WTC11 (cell line): Measurements from ENCODE around the gene LYL1. TPM values are rescaled to one million over a fixed set of nuclear protein-coding genes. Genes with fewer than 3 reads are reported as not detected.

Source experiments
- ATAC-seq: fragments of 200-7000 bp; cut with Tn5 transposase; 2 replicates; pipeline ENCODE4 v1.10.0; 2021; ENCODE audit warnings: mild to moderate bottlenecking, moderate library complexity
- CTCF ChIA-PET: fragments of 300-600 bp; sonication (Branson Sonifier 250); formaldehyde crosslinking; loops from one replicate; lab custom pipeline; 2021; ENCODE audit warnings: antibody characterized with exemption; lab: Charles Lee
- POLR2A ChIA-PET: fragments of 350-600 bp; sonication (Branson Sonifier 250); formaldehyde crosslinking; loops from one replicate; lab custom pipeline; 2021; ENCODE audit warnings: antibody characterized with exemption; lab: Charles Lee
- DNase-seq: peaks from one replicate; pipeline ENCODE4 v3.0.0; 2021; ENCODE audit warnings: low spot score
- H3K27ac Mint-ChIP-seq: 2 replicates; pipeline ENCODE4 v1.8.0; 2021; ENCODE audit warnings: mixed read lengths
- H3K27me3 Mint-ChIP-seq: 2 replicates; pipeline ENCODE4 v1.8.0; 2021; ENCODE audit warnings: low read depth, mild to moderate bottlenecking, moderate library complexity, mixed read lengths
- H3K36me3 Mint-ChIP-seq: 2 replicates; pipeline ENCODE4 v1.8.0; 2021; ENCODE audit warnings: mixed read lengths
- H3K4me1 Mint-ChIP-seq: 2 replicates; pipeline ENCODE4 v1.8.0; 2022; ENCODE audit warnings: mixed read lengths
- H3K4me3 Mint-ChIP-seq: 2 replicates; pipeline ENCODE4 v1.8.0; 2021; ENCODE audit warnings: mild to moderate bottlenecking, moderate library complexity, mixed read lengths
- H3K9me3 Mint-ChIP-seq: 2 replicates; pipeline ENCODE4 v1.8.0; 2021; ENCODE audit warnings: mixed read lengths
- AFF4 ChIP-seq: sonication (generic); formaldehyde crosslinking; IDR thresholded peaks from 2 replicates; pipeline ENCODE4 v1.8.1; 2023; ENCODE audit warnings: mild to moderate bottlenecking, missing genetic modification reagents, borderline replicate concordance
- ATF6 ChIP-seq: sonication (generic); formaldehyde crosslinking; IDR thresholded peaks from 2 replicates; pipeline ENCODE4 v1.8.1; 2023; ENCODE audit warnings: mild to moderate bottlenecking, missing genetic modification reagents
- CDX4 ChIP-seq: fragments of 250-450 bp; sonication (Bioruptor Pico); IDR thresholded peaks from 2 replicates; pipeline ENCODE4 v1.9.0; 2021; ENCODE audit warnings: moderate library complexity, mild to moderate bottlenecking, inconsistent platforms, borderline replicate concordance
- CREM ChIP-seq: sonication (generic); formaldehyde crosslinking; IDR thresholded peaks from 2 replicates; pipeline ENCODE4 v1.8.1; 2022; ENCODE audit warnings: mild to moderate bottlenecking, missing genetic modification reagents, moderate library complexity
- E2F1 ChIP-seq: sonication (generic); formaldehyde crosslinking; IDR thresholded peaks from 2 replicates; pipeline ENCODE4 v1.8.0; 2022; ENCODE audit warnings: mild to moderate bottlenecking, missing genetic modification reagents
- EMX1 ChIP-seq: fragments of 250-450 bp; sonication (Bioruptor Pico); IDR thresholded peaks from 2 replicates; pipeline ENCODE4 v1.8.0; 2021; ENCODE audit warnings: mild to moderate bottlenecking
- FOXP4 ChIP-seq: sonication (generic); formaldehyde crosslinking; IDR thresholded peaks from 2 replicates; pipeline ENCODE4 v1.8.0; 2022; ENCODE audit warnings: mild to moderate bottlenecking, missing genetic modification reagents
- HMGA2 ChIP-seq: fragments of 250-450 bp; sonication (Bioruptor Pico); IDR thresholded peaks from 2 replicates; pipeline ENCODE4 v1.4.0; 2021; ENCODE audit warnings: mild to moderate bottlenecking, moderate library complexity
- IRF1 ChIP-seq: sonication (generic); formaldehyde crosslinking; IDR thresholded peaks from 2 replicates; pipeline ENCODE4 v1.8.0; 2023; ENCODE audit warnings: missing genetic modification reagents
- MXD4 ChIP-seq: fragments of 250-450 bp; sonication (Bioruptor Pico); IDR thresholded peaks from 2 replicates; pipeline ENCODE4 v1.8.0; 2021; ENCODE audit warnings: mild to moderate bottlenecking, moderate library complexity, borderline replicate concordance
- PRDM15 ChIP-seq: sonication (generic); formaldehyde crosslinking; IDR thresholded peaks from 2 replicates; pipeline ENCODE4 v1.8.0; 2022; ENCODE audit warnings: missing genetic modification reagents
- RELA ChIP-seq: sonication (generic); formaldehyde crosslinking; IDR thresholded peaks from 2 replicates; pipeline ENCODE4 v1.8.1; 2022; ENCODE audit warnings: missing genetic modification reagents, mild to moderate bottlenecking, borderline replicate concordance
- SOX15 ChIP-seq: fragments of 250-450 bp; sonication (Bioruptor Pico); IDR thresholded peaks from 2 replicates; pipeline ENCODE4 v1.9.0; 2021; ENCODE audit warnings: mild to moderate bottlenecking
- STAT6 ChIP-seq: sonication (generic); formaldehyde crosslinking; conservative IDR thresholded peaks from 2 replicates; pipeline ENCODE4 v1.8.1; 2023; ENCODE audit warnings: mild to moderate bottlenecking, low read depth, missing genetic modification reagents, moderate library complexity
- ZNF121 ChIP-seq: sonication (generic); formaldehyde crosslinking; IDR thresholded peaks from 2 replicates; pipeline ENCODE4 v1.8.0; 2023; ENCODE audit warnings: missing genetic modification reagents
- ZNF219 ChIP-seq: sonication (generic); formaldehyde crosslinking; IDR thresholded peaks from 2 replicates; pipeline ENCODE4 v1.8.0; 2023; ENCODE audit warnings: missing genetic modification reagents, mild to moderate bottlenecking, borderline replicate concordance
- ZSCAN18 ChIP-seq: fragments of 250-450 bp; sonication (Bioruptor Pico); IDR thresholded peaks from 2 replicates; pipeline ENCODE4 v2.1.2; 2022; ENCODE audit warnings: mild to moderate bottlenecking, moderate library complexity
- total RNA-seq: library from RNA; stranded (reverse); gene quantifications from 3 replicates; pipeline ENCODE4 v1.2.3, GENCODE V29; 2021

LYL1 gene
- total RNA-seq, 1 experiment from 2014 or later: 1.2 TPM

GRCh38 chr19:13083627-13084026 is 19.0 kb downstream of the LYL1 start (continued):
- TF ChIP-seq RELA: no peak
- no peak for TF ChIP-seq SOX15 (CRISPR knock-in tag)

- POLR2A ChIA-PET: interaction anchor here (1.1 kb wide), 1 partner anchor 21 kb away, joined by 3 read pairs; no protein-coding TSS in a partner anchor
- Mint-ChIP-seq H3K36me3 (no peaks in the 10 kb centered on the region), H3K4me3 (peak overlapping the region; percentile 40; the same call in 1 of the 2 replicates), H3K9me3 (no peaks in the 10 kb centered on the region), H3K4me1 (peaks cover 31% of the 10 kb centered on the region), H3K27ac (no peak overlapping the region), H3K27me3 (peaks cover 13% of the 10 kb centered on the region)
- DNase-seq: no peak
- CTCF ChIA-PET: interaction anchor here (1.0 to 20.5 kb wide), 8 partner anchors 8 to 118 kb away, joined by 3 to 294 read pairs (median 12); no protein-coding TSS in a partner anchor
- no peak for ATAC-seq
- TF ChIP-seq STAT6 (no peak), IRF1 (no peak), EMX1 (no peak), ZNF219 (CRISPR knock-in tag) (no peak), AFF4 (CRISPR knock-in tag) (no peak), ZSCAN18 (CRISPR knock-in tag) (no peak), E2F1 (no peak), ZNF121 (no peak), CDX4 (CRISPR knock-in tag) (no peak), PRDM15 (CRISPR knock-in tag) (no peak), FOXP4 (CRISPR knock-in tag) (no peak), HMGA2 (CRISPR knock-in tag) (no peak), ATF6 (CRISPR knock-in tag) (no peak), MXD4 (CRISPR knock-in tag) (no peak), CREM (CRISPR knock-in tag) (no peak)
Measured at GRCh38 chr19:13083008-13083404, 19.7 kb downstream of the LYL1 start.
